ENCODE data around the gene PHLDA3.
"Not testable (repeated sequence)": the region's sequence is repeated elsewhere in the genome, so short reads cannot be mapped to it uniquely, and the experiment has no call there.

PHLDA3 gene

DNA sequence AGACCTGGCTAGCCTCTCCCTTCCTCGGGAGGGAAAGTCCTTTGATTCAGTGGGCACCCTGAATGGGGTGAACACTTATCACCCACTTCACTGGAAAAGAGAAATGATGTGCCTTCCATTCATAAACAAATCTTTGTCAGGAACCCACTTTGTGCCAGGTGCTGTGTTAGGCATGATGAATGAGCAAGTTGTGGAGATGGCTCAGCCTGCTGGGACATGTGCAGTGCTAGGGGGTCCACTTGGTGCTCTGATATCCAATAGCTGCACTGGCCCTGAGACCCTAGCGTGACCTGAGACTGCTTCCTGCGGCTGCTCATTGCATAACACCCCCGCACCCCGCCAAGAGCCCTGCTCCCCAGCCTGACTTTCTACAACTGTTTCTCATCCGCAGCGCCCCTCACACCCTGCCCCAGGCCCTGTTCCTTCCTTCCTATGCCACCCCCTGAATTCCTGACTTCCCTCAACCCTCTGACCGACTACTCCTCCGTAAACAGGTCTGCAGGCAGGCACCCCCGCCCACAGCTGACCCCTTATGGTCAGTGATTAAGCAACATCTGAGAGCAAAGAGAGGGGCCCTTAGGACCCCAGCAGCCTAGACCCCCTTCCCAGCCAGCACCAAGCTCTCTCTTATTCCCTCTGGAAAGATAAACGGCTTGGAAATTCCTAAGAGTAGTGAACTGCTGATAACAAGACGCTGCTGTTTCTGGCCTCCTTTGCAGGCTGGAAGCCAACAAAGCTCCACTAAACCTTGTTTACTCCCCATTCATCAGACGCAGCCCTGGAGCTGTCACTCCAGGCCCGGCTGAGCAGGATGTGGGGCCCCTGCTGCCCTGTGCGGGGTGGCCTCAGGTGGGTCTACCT is 25.0 kb upstream of the PHLDA3 start:
- TF ChIP-seq, protein P1, sequence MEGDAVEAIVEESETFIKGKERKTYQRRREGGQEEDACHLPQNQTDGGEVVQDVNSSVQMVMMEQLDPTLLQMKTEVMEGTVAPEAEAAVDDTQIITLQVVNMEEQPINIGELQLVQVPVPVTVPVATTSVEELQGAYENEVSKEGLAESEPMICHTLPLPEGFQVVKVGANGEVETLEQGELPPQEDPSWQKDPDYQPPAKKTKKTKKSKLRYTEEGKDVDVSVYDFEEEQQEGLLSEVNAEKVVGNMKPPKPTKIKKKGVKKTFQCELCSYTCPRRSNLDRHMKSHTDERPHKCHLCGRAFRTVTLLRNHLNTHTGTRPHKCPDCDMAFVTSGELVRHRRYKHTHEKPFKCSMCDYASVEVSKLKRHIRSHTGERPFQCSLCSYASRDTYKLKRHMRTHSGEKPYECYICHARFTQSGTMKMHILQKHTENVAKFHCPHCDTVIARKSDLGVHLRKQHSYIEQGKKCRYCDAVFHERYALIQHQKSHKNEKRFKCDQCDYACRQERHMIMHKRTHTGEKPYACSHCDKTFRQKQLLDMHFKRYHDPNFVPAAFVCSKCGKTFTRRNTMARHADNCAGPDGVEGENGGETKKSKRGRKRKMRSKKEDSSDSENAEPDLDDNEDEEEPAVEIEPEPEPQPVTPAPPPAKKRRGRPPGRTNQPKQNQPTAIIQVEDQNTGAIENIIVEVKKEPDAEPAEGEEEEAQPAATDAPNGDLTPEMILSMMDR (IDR thresholded peaks at IDR 0.05; ENCODE audit: control insufficient read depth, insufficient read depth, low read depth, low read length, missing control alignments): no peak
- no peak overlapping the region for H3K4me3 ChIP-seq (ENCODE audit: control insufficient read depth, low read depth, low read length)
- DNase-seq (ENCODE audit: low read depth): no peak

DNA sequence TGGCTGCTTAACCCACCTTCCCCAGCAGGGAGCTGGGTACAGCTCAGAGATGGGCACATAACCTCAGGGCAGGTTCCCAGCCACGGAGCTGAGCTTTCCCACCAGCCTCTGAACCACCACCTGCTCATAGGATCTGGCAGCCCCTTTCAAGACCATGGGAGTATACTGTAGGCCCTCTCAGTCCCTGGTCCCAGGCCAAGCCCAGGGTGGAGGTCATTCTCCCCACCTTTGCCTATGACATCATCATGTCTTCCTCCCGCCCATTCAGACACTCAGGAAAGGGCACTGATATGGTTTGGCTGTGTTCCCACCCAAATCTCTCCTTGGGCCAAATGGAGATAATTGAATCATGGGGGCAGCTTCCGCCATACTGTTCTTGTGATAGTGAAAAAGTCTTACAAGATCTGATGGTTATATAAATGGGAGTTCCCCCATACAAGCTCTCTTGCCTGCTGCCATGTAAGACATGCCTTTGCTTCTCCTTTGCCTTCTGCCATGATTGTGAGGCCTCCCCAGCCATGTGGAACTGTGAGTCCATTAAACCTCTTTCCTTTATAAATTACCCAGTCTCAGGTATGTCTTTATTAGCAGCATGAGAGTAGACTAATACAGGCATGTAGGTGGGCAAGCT is 24.2 kb upstream of the PHLDA3 start:
- H3K4me3 ChIP-seq (ENCODE audit: control insufficient read depth, low read depth, low read length); DNase-seq (ENCODE audit: low read depth): not testable (repeated sequence)

DNA sequence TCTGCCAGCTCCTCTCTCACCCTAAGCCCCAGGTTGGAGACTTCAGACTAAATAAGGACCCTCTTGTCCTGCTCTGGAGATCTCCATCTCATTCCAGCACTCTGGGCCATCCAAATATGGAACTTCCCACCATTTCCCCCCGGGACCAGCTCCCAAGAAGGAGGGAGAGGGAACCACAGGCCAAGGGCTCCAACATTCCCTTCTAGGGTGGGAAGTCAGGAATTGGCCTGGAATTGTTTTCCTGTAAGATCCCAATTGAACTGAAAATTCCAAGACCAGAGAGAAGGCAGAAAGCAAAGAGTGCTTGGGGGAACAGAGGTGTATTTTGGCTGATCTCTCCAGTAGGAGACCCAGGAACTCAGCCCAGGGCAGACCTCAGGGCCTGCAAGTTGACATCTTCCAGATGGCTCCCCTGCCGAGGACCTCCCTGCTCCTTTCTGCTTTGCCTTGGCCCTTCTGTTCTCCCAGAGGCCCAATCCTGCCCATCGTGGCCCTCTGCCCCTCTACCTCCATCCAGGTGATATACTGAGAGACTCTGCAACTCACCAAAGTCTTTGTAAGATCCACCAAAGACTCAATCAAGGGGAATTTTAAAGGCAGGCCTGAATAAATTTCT is 23.0 kb upstream of the PHLDA3 start:
- TF ChIP-seq, protein P1 (IDR thresholded peaks at IDR 0.05; ENCODE audit: control insufficient read depth, insufficient read depth, low read depth, low read length, missing control alignments): no peak
- no peak for DNase-seq (ENCODE audit: low read depth)
- H3K4me3 ChIP-seq (ENCODE audit: control insufficient read depth, low read depth, low read length): no peak overlapping the region

DNA sequence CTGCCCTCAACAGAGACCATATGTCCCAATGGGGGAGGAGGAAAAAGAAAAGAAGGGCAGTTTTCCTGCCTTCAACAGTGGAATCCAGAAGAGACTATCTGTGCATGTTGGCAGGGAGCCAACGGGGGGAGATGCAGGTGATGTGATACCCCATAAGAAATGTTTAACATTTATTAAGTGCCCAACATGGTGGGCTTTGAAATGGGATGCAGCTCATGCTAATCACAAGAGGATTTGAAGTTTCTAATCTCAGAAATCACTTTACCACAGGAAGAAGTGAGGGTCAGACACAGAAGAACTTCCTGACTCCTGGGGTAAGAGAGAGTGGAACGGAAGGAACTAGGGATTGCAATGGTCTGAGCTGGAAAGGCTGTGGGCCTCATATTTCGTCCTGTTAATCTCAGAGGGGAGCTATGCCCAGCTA is 21.7 kb upstream of the PHLDA3 start:
- TF ChIP-seq, protein P1 (IDR thresholded peaks at IDR 0.05; ENCODE audit: control insufficient read depth, insufficient read depth, low read depth, low read length, missing control alignments): no peak
- H3K4me3 ChIP-seq (ENCODE audit: control insufficient read depth, low read depth, low read length): no peak overlapping the region
- no peak for DNase-seq (ENCODE audit: low read depth)

DNA sequence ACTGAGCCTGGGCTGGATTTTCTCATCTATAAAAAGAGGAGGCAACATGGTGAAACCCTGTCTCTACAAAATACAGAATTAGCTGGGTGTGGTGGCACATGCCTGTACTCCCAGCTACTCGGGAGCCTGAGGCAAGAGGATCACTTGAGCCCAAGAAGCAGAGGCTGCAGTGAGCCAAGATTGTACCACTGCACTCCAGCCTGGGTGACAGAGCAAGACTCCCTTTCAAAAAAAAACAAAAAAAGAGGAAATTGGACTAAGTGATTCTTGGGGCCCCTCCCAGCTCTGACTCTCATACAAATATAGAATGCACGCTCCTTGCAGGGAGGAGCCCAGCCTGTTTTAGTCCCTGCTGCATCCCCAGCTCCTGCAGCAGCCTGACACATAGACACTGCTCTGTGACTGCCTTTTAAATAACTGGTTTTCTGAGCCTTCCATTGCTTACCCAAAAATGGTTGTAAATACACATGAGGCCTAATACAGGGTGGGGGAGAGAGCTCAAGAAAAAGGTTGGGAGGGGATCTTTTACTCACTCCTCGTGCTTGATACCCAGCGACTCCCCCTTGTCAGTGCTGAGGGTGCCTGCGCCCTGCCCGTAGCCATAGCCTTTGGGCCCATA is 20.8 kb upstream of the PHLDA3 start:
- no peak for DNase-seq (ENCODE audit: low read depth)
- no peak overlapping the region for H3K4me3 ChIP-seq (ENCODE audit: control insufficient read depth, low read depth, low read length)
- TF ChIP-seq, protein P1 (IDR thresholded peaks at IDR 0.05; ENCODE audit: control insufficient read depth, insufficient read depth, low read depth, low read length, missing control alignments): no peak

DNA sequence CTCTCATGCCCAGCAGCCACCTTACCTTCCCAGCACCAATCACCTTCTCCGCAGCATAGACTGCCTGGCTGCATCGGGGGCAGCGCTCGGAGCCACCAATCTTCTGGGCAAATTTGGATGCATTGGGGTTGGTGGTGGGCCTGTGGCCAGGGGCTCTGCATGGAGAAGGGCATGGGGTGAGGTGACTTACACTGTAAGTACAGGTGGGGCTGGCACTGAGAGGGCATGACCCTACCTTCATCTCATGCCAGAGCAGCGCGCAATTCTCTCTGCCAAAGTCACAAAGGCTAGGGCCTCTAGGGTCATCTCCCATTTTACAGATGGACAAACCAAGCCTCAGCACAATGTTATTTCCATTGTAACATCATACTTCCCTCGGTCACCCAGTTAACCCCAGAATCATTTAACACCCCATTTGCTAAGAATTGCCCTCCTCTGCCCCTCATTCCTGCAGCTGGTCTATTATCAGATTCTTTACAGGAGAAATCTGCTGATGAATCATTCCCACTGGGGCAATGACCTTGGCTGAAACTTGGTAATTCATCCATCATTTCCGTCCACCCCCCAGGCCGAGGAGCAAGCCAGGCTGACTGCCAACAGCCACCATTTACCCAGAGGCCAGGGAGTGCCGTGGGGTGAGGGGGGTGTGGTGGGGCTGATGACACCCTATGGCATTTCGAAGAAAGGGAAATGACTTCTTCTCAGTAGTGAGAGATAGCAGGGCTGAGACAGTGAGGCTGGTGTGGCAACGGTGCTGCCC is 20.0 kb upstream of the PHLDA3 start:
- DNase-seq (ENCODE audit: low read depth): peak; percentile 90
- TF ChIP-seq, protein P1 (IDR thresholded peaks at IDR 0.05; ENCODE audit: control insufficient read depth, insufficient read depth, low read depth, low read length, missing control alignments): no peak
- no peak overlapping the region for H3K4me3 ChIP-seq (ENCODE audit: control insufficient read depth, low read depth, low read length)
